HG02885 (cell line): ENCODE data around the gene BTBD2.

Source experiments
- ATAC-seq: cut with Tn5 transposase; IDR thresholded peaks from one replicate; pipeline ENCODE4 v1.9.1; 2021; ENCODE audit warnings: mild to moderate bottlenecking; ENCODE audit not compliant: unreplicated experiment, poor library complexity

Gene BTBD2

DNA sequence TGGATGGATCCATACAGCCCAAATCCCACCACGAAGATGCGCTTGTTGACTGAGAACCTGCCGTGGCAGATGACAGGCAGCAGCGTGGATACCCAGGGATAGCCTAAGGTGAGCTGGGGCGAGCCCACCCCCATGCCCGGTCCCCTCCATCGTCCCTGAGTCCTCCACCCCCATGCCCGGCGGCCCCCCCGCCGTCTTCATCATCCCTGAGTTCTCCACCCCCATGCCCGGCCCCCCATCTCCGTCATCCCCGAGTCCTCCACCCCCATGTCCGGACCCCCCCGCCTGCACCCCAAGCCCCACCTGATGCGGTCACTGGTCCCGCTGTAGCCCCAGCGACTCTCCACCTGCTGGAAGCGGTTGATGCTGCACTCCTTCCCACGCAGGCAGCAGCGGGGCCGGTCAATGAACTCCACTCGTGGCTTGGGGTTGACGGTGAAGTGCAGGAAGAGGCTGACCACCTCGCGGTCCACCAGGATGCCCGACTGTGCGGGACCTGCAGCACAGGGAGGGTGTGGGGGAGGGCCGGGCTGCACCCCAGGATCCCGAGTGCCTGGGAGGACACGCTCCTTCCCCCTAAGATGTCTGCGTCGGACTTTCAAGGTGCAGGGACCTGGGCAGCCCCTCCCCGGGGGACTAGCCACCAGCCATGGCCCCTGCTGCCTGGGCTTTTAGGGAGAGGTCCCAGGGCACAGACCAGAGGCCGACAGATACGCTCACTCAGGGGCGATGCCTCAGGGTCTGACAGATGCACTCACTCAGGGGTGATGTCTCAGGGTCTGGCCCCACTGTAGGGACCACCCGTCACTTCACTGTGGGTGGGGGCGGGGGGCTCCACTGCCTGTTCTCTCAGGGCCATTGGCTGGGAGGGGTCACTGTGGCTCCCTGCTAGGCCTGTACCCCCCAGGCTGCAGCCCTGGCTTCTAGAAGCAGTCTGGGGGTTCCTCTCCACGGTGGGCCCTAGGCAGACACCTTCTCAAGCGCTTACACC is 28.0 kb downstream of the BTBD2 start:
- no peak for ATAC-seq

DNA sequence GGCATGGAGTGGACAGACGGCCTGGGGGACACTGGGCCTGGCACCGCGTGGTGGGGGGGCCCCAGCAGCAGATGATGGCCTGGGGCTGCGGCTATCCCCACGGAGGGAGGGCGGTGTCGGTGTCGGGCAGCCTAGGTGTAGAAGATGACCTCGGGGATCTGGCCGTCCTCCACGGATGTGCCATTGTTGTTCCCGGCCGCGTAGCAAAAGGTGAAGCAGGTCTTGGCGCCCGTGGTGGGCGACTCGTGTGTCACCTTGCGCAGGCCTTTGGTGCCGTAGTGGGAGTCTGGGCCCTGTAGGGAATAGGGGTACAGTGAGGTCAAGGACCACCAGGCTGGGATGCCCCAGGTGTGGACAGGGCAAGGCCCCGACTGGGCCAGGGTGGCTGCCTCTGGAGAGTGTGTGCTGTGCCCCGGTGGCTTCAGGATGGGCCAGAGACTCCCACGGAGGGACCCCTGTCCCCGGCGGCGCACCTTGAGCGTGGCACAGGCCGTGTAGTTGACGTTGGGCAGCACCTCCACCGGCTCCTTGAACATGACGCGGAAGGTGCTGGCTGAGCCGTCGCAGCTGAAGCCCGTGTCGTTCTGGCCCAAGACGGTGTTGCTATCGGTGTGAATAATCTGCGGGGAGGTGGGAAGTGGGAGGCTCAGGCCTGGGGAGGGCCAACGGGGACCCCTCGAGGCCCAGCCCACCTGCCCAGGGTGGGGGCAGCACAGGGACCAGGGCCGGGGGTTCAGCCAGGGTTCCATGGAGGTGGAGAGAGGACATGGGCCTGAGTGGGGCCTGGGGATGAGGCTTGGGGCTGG is 29.0 kb downstream of the BTBD2 start:
- ATAC-seq, result no peak

DNA sequence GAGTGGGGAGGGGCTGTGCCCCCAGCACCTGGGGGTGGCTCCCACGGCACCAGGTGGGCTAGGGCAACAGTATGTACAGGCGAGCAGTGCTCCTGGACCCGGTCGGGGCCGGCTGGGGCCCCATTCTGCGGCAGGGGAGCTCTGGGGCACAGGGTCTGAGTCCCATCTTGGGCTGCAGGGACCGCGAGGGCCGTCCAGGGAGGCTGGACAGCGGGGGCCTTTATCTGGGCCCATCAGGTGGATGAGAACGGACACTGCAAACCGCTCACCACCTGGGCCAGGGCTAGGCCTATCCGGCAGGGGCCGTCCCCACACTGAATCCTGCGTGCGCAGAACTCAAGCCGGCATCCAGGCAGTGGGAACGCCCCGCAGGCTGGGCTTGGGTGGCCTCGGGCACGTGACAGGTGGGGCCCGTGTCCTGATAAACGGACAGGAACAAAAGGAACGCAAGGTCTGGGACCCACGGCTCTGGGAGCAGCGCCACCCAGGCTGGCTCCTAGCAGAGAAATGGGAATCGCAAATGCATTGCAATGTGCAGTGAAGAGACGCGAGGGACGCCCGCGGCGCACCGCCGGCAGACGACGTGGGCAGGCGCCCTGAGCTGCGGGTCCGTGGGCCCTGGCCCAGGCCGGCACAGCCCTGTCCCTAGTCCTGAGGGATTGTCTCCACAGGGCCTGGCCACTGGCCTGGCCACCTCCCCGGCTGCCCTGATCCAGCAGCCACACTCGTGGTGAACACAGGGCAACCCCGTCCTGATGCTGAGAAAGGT is 29.7 kb downstream of the BTBD2 start:
- no peak for ATAC-seq

DNA sequence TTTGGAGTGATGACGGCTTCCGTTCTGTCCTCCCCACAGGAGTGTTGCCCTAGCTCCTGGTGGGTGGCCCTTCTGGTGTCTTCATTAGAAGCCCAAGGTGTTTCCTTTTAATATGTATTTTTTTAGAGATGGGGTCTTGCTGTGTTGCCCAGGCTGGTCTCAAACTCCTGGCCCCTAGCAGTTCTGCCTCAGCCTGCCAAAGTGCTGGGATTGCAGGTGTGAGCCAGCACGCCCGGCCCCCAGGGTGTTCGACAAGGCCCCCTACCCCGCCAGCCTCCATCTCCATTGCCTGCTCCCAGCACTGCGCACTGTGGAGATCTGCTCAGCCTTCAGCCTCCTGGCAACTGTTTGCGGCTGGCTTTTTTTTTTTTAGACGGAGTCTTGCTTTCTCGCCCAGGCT is 31.2 kb downstream of the BTBD2 start:
- ATAC-seq, result no peak

GRCh38 chr19:1981253-1981652 is 34.3 kb downstream of the BTBD2 start:
- ATAC-seq, result no peak

DNA sequence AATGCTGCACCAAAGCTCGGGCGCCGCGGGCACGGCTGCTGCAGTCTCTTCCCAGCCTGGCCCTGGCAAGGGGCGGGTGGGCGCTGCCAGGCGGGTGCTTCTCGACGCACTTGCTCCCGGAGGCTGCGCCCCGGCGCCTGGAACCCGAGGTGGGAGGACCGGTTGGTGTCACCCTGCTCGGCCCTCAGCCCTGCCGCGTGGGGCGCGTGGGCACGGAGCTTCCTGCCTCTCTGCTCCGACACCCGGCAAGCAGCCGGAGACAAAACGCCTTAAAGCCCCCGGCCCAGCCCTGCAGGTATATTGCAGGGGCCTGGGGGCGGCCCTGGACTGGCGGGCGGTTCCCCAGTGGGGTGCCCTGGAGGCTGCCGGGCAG is 34.7 kb downstream of the BTBD2 start:
- ATAC-seq, result no peak

GRCh38 chr19:1980091-1980808 is 35.3 kb downstream of the BTBD2 start:
- ATAC-seq, result no peak

- ATAC-seq, result no peak
These were observed 35.9 kb downstream of the BTBD2 start for GRCh38 chr19:1979642-1980041.

- ATAC-seq, result no peak
These were observed 36.5 kb downstream of the BTBD2 start for GRCh38 chr19:1979017-1979416.

GRCh38 chr19:1978346-1978894 is 37.1 kb downstream of the BTBD2 start:
- no peak for ATAC-seq

GRCh38 chr19:1977120-1977519 is 38.4 kb downstream of the BTBD2 start:
- no peak for ATAC-seq

DNA sequence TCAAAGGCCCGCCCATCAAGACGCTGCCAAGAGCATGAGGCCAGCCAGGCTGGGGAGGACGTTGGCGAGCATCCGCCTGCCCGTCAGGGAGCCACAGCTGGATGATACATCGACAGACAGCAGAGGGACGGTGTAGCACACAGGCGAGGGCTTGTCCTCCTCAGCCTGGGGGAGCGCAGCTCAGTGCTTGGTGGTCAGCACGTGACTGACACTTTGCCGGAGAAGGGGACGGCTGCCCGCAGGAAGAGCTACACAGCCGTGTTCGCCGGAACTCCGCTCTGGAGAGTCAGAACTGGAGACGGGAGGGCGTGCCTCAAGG is 40.4 kb downstream of the BTBD2 start:
- no peak for ATAC-seq

GRCh38 chr19:1974381-1975161 is 40.9 kb downstream of the BTBD2 start:
- no peak for ATAC-seq

DNA sequence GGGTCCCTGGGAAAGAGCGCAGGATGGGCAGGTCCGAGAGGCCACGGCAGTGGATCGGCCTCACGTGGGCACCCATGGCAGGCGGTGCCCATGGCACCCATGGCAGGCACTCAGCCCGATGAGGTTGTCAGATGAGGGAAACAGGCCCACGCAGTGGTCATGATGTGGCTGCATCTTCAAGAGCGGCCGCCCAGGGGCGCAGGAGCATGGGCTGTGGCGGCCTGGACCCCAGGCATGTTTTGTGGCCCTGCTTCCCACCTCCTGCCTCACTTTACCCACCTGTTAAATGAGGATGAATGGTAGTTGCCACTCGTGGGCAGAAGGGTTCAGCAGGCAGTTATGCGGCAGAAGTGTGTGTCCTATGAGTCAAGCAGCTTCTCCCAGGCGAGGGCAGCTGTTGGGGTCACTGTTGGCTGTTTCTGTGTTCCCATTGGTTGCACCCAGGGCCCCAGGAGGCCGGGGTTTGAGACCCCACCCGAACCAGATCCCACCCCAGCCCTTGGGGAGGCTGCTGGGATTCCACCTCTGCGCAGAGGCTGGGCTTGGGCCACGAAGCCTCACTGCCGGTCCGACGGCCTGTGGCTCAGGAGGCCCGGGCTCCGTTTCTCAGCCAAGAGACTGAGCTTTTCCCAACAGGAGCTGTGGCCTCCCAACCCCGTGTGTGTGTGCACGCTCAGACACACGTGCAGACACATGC is 44.6 kb downstream of the BTBD2 start:
- ATAC-seq, result no peak

DNA sequence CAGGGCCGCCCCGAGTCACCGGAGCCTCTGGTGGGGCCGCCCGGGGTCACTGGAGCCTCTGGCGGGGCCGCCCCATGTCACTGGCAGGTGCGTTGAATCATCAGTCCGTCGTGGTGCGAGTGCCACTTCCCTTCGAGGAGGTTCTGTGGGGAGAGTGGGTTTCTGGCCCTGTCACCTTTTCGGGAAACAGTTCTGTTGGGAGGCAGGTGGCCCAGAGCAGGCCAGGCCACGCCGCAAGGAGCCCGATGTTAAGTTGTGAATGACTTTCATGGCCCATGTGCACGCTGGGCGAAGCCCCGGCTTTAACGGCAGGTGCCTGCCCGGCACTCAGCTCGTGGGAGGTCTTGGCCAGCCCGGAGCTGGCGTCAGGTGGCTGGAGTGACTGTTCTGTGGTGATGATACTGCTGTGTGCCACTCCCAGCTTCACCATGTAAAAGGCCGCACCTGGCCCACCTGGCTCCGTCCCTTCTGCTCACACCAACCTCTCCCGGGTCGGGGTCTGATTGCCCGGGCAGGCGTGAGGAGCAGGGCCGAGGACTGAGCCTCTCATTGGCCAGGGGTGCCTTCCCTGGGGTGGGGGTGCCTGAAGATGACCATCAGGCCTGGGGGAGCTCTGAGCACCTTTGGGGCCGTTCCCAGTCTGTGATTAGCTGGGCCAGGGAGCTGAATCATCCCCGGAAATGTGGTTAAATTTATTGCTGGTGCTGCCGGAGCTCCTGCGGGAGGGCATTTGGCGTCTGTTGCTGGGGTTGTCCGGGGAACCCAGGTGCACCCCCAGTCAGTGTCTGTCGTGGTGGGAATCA is 45.3 kb downstream of the BTBD2 start:
- no peak for ATAC-seq

DNA sequence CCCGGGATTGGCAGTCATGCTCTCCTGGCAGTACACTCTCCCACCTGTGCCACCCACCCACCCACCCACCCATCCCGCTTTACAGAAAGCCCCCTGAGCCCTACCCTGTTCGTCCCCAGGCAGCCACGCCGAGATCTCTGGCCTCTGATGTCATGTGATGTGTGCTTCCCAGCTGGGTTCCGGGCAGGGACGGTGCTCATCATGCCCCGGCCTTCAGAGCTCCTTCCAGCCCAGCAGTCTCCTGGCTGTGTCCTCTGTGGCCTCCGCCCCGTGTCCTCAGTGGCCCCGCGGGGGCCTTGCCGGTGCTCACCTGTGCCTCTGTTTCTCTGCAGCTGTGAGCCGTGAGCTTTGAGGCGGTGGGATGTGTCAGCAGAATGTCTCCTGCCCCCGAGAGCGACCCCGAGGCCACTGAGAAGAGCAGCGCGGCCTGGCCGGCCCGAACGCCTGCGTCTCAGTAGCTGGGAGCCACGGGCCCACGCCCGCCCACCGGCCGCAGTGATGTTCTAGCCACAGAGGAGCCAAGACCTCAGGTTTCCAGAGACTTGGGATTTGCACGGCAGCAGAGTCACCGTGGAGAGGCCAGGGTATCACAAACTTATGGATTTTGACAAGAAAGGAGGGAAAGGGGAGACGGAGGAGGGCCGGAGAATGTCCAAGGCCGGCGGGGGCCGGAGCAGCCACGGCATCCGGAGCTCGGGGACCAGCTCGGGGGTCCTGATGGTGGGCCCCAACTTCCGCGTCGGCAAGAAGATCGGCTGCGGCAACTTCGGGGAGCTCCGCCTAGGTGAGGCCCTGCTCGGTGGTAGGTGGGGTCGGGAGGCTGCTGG is 46.1 kb downstream of the BTBD2 start:
- ATAC-seq, result no peak
